Stimulated activated effector memory CD8-positive, alpha-beta T cell treated with anti-CD3 and anti-CD28 coated beads, Interleukin-12 subunit alpha, Interleukin-12 subunit beta, amount 100 ng/mL, for 72 hours (primary cell): ENCODE measurements around the gene NDUFAB1.
"Not testable (repeated sequence)": the region's sequence is repeated elsewhere in the genome, so short reads cannot be mapped to it uniquely, and the experiment has no call there.

Source experiments
- ATAC-seq: fragments of 150-1000 bp; cut with Tn5 transposase; 2 replicates; pipeline ENCODE4 v1.10.0; 2021
- DNase-seq, 2 donors: peaks; one replicate each; pipeline ENCODE4 v3.0.0; 2021 to 2022; ENCODE audit warnings: low spot score in 2 of 2
- H3K27ac Mint-ChIP-seq: one replicate; pipeline ENCODE4 v1.8.0; 2022; ENCODE audit warnings: mild to moderate bottlenecking, mixed read lengths
- H3K36me3 Mint-ChIP-seq: one replicate; pipeline ENCODE4 v1.8.0; 2022; ENCODE audit warnings: mild to moderate bottlenecking, mixed read lengths
- H3K4me1 Mint-ChIP-seq: one replicate; pipeline ENCODE4 v1.8.0; 2022; ENCODE audit warnings: mixed read lengths
- H3K4me3 Mint-ChIP-seq: one replicate; pipeline ENCODE4 v1.8.0; 2022; ENCODE audit warnings: mild to moderate bottlenecking, mixed read lengths
- H3K9me3 Mint-ChIP-seq: one replicate; pipeline ENCODE4 v1.8.0; 2022; ENCODE audit warnings: mixed read lengths

The NDUFAB1 gene

DNA sequence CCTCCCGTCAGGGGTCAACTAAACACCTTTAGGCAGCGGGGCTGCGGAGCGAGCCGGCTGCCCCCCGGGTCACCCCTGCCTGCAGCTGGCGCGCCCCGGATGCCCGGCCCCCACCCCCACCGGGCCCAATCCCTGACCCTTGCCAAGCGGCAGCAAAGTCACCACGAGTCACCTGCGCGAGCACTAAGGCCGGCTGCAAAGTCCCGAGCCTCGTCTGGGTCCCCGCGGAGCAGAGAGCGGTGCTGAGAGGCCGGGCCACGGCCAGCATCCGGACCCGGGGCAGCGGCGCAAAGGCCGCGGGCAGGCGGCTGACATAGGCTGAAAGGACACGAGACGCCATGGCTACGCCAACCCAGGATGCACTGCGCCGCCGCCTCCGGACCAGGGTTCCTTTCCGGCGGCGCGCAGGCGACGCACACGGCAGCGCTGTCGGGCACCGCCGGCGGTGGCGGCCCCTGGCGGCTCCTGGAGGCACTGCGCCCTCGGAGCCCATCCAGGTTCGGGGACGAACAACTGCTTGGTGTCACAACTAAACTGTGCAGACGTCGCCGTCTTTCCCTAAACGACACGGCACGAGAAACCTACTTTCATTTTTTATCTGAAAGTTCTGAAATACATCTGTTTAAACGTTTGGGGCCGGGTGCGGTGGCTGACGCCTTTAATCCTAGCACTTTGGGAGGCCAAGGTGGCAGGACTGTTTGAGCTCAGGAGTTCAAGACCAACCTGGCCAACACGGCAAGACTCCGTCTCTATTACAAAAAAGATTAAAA, at the start of gene NDUFAB1:
Gene NDUFAB1 (minus strand): TSS at position 366 of the 770 bp plus-strand sequence. CDS start 26 bp downstream, at position 340.
- H3K36me3 Mint-ChIP-seq: peaks cover 41% of the 10 kb centered on the region
- no peaks in the 10 kb centered on the region for H3K9me3 Mint-ChIP-seq
- DNase-seq (peak; percentile 97 to 98), ATAC-seq (peak; percentile 99)
- peak within 1 kb of the TSS; percentile 75 for H3K4me3 Mint-ChIP-seq
- H3K27ac Mint-ChIP-seq: peak within 1 kb of the TSS; percentile 86
- peaks cover 39% of the 10 kb centered on the region for H3K4me1 Mint-ChIP-seq

DNA sequence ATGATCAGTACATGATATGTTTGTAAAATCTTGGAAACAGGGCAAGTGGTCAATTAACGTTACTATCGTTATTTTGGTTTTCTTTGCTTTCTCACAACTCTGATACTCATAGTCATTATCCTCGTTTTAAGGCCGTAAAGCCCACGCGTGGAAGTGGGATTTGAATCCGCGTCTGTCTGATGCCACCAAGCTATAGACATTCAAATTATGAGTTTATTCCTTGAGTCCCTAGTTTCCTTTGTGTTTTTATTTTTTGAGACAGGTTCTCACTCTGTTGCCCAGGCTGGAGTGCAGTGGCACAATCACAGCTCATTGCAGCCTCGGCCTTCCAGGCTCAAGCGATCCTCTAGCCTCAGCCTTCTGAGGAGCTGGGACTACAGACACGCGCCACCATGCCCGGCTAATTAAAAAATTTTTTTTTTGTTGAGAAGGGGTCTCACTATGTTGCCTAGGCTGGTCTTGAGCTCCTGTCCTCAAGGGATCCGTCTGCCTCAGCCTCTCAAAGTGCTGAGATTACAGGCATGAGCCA, 46.2 kb upstream of the NDUFAB1 start:
- ATAC-seq (no peak), DNase-seq (no peak)
- Mint-ChIP-seq H3K36me3 (peaks cover 79% of the 10 kb centered on the region), H3K4me1 (peaks cover 35% of the 10 kb centered on the region), H3K27ac (peak overlapping the region; percentile 97), H3K4me3 (peak overlapping the region; percentile 95), H3K9me3 (no peaks in the 10 kb centered on the region)

DNA sequence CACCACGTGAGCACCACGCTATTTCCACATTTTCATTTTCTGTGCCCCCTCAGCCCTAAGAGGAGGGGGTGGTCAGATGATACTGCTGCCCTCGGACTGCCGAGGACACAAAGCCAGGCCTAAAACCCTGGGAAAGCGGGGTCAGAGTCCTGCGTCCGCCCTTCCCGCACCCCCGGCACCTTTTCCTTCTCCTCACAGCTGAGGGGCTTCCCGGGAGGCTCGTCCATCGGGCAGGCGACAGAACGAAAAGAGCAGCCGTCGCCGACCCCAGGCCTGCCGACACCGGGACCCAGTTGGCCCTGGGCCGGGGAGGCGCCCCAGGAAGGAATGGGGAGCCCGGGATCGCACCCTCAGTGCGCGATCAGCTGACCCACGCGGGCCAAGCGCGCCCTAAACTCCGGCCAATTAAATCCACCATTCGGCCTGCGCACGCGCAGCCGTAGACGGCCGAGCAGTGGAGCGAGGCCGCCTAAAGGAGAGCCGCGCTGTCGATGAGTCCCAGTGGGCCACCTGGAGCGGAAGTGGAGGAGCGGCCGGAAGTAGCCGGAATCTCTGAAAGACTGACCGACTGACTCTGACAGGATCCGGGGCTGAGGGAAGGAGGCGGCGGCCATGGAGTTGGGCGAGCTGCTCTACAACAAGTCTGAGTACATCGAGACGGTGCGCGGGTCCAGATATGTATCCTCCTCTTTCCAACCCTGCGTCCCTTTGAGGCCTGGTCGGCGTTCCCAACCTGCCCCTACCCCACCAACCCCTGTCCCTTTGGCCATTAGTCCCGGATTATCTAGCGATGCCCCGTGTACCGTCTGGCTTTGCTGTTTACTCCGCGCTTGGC, 45.0 kb upstream of the NDUFAB1 start, which contains the start of the genes DCTN5 and PALB2:
Gene DCTN5 (plus strand): TSS at position 536 of the 835 bp plus-strand sequence. CDS start 77 bp downstream, at position 613.
Gene PALB2 (minus strand): TSS at position 380 of the 835 bp plus-strand sequence. CDS start 153 bp downstream, at position 227.
- DNase-seq (peak; percentile 70 to 91), ATAC-seq (peak; percentile 99)
- Mint-ChIP-seq H3K4me1 (peaks cover 27% of the 10 kb centered on the region), H3K36me3 (peaks cover 78% of the 10 kb centered on the region), H3K4me3 (peak within 1 kb of the TSS; percentile 95), H3K27ac (peak within 1 kb of the TSS; percentile 97), H3K9me3 (no peaks in the 10 kb centered on the region)

- Mint-ChIP-seq H3K36me3 (peaks cover 78% of the 10 kb centered on the region), H3K4me1 (peaks cover 21% of the 10 kb centered on the region), H3K9me3 (no peaks in the 10 kb centered on the region), H3K4me3 (peak overlapping the region; percentile 95), H3K27ac (peak overlapping the region; percentile 97)
- DNase-seq (no peak), ATAC-seq (peak; percentile 9)
Measured at GRCh38 chr16:23640615-23640930, 44.5 kb upstream of the NDUFAB1 start.

DNA sequence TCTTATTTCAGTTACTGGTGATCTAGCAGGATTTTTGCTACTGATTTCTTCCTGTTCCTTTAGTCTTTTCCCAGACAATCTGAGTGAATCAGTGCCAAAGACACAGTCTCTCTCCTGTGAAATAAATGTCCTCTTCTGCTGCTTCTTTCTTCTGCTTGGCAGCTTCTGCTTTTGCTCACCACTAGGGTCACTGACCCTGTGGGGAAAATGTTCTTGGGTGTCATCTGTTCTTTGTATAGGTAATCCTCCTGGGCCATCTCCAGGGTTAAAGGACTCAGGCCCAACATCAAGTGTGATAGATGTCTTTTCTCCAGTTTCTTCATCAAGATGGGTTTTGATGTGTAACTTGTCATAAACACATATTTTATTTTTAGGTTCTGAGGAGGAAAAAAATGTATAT, 39.8 kb upstream of the NDUFAB1 start:
- Mint-ChIP-seq H3K27ac (no peak overlapping the region), H3K9me3 (no peaks in the 10 kb centered on the region), H3K4me3 (no peak overlapping the region), H3K36me3 (peaks cover 70% of the 10 kb centered on the region), H3K4me1 (peaks cover 13% of the 10 kb centered on the region)
- ATAC-seq (no peak), DNase-seq (no peak)

- Mint-ChIP-seq H3K4me1 (peaks cover 6% of the 10 kb centered on the region), H3K27ac (no peak overlapping the region), H3K4me3 (no peak overlapping the region), H3K36me3 (peaks cover 74% of the 10 kb centered on the region), H3K9me3 (no peaks in the 10 kb centered on the region)
- no peak for DNase-seq
- no peak for ATAC-seq
Measured at GRCh38 chr16:23634461-23635036, 38.4 kb upstream of the NDUFAB1 start.

DNA sequence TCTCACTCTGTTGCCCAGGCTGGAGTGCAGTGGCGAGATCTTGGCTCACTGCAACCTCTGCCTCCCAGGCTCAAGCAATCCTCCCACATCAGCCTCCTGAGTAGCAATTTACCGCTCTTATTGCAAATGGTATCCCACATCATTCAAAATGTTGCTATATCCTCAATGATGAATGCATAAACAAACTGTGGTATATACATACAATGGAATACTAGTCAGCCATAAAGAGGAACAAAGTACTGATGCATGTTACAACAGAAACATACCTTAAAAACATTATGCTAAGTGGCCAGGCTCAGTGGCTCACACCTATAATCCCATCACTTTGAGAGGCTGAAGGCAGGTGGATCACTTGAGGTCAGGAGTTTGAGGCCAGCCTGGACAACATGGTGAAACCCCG, 35.8 kb upstream of the NDUFAB1 start:
- not testable (repeated sequence) for H3K27ac Mint-ChIP-seq, H3K4me1 Mint-ChIP-seq, H3K4me3 Mint-ChIP-seq, DNase-seq, H3K9me3 Mint-ChIP-seq, ATAC-seq
- peaks cover 89% of the 10 kb centered on the region for H3K36me3 Mint-ChIP-seq

DNA sequence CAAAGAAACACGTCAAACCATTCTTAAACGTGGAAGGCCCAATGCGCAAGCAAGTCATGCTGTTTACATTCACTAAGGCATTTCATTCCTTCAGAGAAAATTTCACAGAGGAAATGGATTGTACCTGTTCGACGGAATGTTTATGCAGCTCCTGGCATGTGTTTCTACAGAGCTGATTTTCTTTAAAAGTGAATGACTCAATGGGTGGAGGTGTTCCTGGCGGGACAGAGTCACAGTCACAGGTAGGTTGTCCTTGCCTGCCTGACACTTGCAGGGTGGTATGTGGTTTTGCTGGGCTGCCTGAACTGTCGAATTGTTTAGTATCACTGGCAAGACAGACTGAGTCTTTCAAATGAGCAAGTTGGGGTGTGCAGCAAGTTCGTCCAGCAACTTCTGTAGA, 33.4 kb upstream of the NDUFAB1 start:
- peaks cover 6% of the 10 kb centered on the region for H3K4me1 Mint-ChIP-seq
- peaks cover 90% of the 10 kb centered on the region for H3K36me3 Mint-ChIP-seq
- H3K4me3 Mint-ChIP-seq: no peak overlapping the region
- peak overlapping the region; percentile 56 for H3K27ac Mint-ChIP-seq
- ATAC-seq: no peak
- DNase-seq: no peak
- no peaks in the 10 kb centered on the region for H3K9me3 Mint-ChIP-seq

DNA sequence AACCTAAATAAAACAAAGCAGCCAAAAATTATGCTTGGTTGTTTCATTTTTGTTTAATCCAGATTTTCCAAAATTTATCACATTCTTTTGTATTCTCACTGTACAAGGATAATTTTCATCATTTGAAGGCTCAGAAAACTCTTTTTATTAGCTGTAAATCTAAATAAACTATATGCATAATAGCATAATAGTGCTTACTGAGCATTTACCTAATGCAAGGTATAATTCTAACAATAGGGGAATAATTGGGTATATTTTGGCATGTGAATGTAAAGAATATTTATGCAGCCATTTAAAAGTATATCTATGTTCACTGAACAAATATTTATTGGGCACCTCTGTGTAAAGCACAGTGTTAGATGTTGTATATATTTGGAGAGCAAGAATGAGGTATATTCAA, 28.0 kb upstream of the NDUFAB1 start:
- Mint-ChIP-seq H3K4me1 (no peaks in the 10 kb centered on the region), H3K36me3 (peaks cover 99% of the 10 kb centered on the region), H3K4me3 (no peak overlapping the region), H3K27ac (no peak overlapping the region), H3K9me3 (no peaks in the 10 kb centered on the region)
- DNase-seq: no peak
- no peak for ATAC-seq

GRCh38 chr16:23615805-23616204, 19.7 kb upstream of the NDUFAB1 start:
- no peaks in the 10 kb centered on the region for H3K4me1 Mint-ChIP-seq
- ATAC-seq: no peak
- H3K36me3 Mint-ChIP-seq: peaks cover 96% of the 10 kb centered on the region
- no peak overlapping the region for H3K4me3 Mint-ChIP-seq
- H3K9me3 Mint-ChIP-seq: no peaks in the 10 kb centered on the region
- peak overlapping the region; percentile 54 for H3K27ac Mint-ChIP-seq
- DNase-seq: no peak

- no peak overlapping the region for H3K4me3 Mint-ChIP-seq
- no peak overlapping the region for H3K27ac Mint-ChIP-seq
- ATAC-seq (no peak), DNase-seq (no peak)
- H3K4me1 Mint-ChIP-seq: no peaks in the 10 kb centered on the region
- H3K9me3 Mint-ChIP-seq: no peaks in the 10 kb centered on the region
- H3K36me3 Mint-ChIP-seq: peaks cover 75% of the 10 kb centered on the region
Measured at GRCh38 chr16:23611936-23612335, 15.8 kb upstream of the NDUFAB1 start.

DNA sequence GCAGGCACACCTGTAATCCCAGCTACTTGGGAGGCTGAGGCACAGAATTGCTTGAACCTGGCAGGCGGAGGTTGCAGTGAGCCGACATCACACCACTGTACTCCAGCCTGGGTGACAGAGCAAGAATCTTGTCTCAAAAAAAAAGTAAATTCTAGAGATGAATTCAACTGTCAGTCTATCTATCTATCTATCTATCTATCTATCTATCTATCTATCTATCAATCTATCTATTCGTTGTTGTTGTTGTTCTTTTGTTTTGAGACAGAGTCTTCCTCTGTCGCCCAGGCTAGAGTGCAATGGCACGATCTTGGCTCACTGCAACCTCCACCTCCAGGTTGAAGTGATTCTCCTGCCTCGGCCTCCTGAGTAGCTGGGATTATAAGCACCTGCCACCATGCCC, 14.8 kb upstream of the NDUFAB1 start:
- not testable (repeated sequence) for H3K4me3 Mint-ChIP-seq, ATAC-seq, H3K4me1 Mint-ChIP-seq, H3K9me3 Mint-ChIP-seq, H3K27ac Mint-ChIP-seq, DNase-seq
- peaks cover 72% of the 10 kb centered on the region for H3K36me3 Mint-ChIP-seq

GRCh38 chr16:23609929-23610328, 13.8 kb upstream of the NDUFAB1 start:
- Mint-ChIP-seq H3K27ac (no peak overlapping the region), H3K36me3 (peaks cover 62% of the 10 kb centered on the region), H3K4me3 (no peak overlapping the region), H3K4me1 (no peaks in the 10 kb centered on the region), H3K9me3 (no peaks in the 10 kb centered on the region)
- no peak for DNase-seq
- no peak for ATAC-seq

GRCh38 chr16:23608194-23608593, 12.1 kb upstream of the NDUFAB1 start:
- ATAC-seq (no peak), DNase-seq (no peak)
- H3K36me3 Mint-ChIP-seq: peaks cover 57% of the 10 kb centered on the region
- no peak overlapping the region for H3K27ac Mint-ChIP-seq
- no peaks in the 10 kb centered on the region for H3K9me3 Mint-ChIP-seq
- H3K4me1 Mint-ChIP-seq: no peaks in the 10 kb centered on the region
- H3K4me3 Mint-ChIP-seq: no peak overlapping the region

GRCh38 chr16:23607726-23608125, 11.6 kb upstream of the NDUFAB1 start:
- no peaks in the 10 kb centered on the region for H3K4me1 Mint-ChIP-seq
- no peak overlapping the region for H3K4me3 Mint-ChIP-seq
- DNase-seq (no peak), ATAC-seq (no peak)
- no peak overlapping the region for H3K27ac Mint-ChIP-seq
- no peaks in the 10 kb centered on the region for H3K9me3 Mint-ChIP-seq
- H3K36me3 Mint-ChIP-seq: peaks cover 57% of the 10 kb centered on the region
